ENCODE data around the gene RELN. TPM values are rescaled to one million over a fixed set of nuclear protein-coding genes. Genes with fewer than 3 reads are reported as not detected.

RELN gene
- total RNA-seq, 1 donor from 2014 or later = 5.7 TPM

- peaks cover 9% of the 10 kb centered on the region for H3K9me3 Mint-ChIP-seq (ENCODE audit: unreplicated experiment)
- no peak overlapping the region for H3K4me3 Mint-ChIP-seq (ENCODE audit: unreplicated experiment)
- H3K27me3 Mint-ChIP-seq (ENCODE audit: unreplicated experiment) = peaks cover 5% of the 10 kb centered on the region
Measured at GRCh38 chr7:103447073-103447960, 542.1 kb downstream of the RELN start.

GRCh38 chr7:103446049-103446520 lies 543.4 kb downstream of the RELN start, which contains the start of gene SLC26A5:
SLC26A5 (minus strand) TSS chr7:103446207; CDS start chr7:103421514, 24,693 bp downstream.
- Mint-ChIP-seq H3K36me3 (ENCODE audit: unreplicated experiment) (peaks cover under 1% of the 10 kb centered on the region), H3K4me3 (ENCODE audit: unreplicated experiment) (peak within 1 kb of the TSS; percentile 92), H3K27me3 (ENCODE audit: unreplicated experiment) (peaks cover 5% of the 10 kb centered on the region), H3K27ac (ENCODE audit: unreplicated experiment) (no peak within 1 kb of the TSS), H3K9me3 (ENCODE audit: unreplicated experiment) (peaks cover 2% of the 10 kb centered on the region), H3K4me1 (ENCODE audit: low read depth, unreplicated experiment) (no peaks in the 10 kb centered on the region)
- DNase-seq = no peak
- TF ChIP-seq CTCF (IDR thresholded peaks at IDR 0.05; ENCODE audit: partially characterized antibody, unreplicated experiment) = no peak

More at GRCh38 chr7:103447073-103447960, 542.1 kb downstream of the RELN start:
- peak; percentile 53 for TF ChIP-seq CTCF (IDR thresholded peaks at IDR 0.05; ENCODE audit: partially characterized antibody, unreplicated experiment)
- no peaks in the 10 kb centered on the region for H3K4me1 Mint-ChIP-seq (ENCODE audit: low read depth, unreplicated experiment)
- peak; percentile 65 for DNase-seq
- H3K36me3 Mint-ChIP-seq (ENCODE audit: unreplicated experiment) = peaks cover 10% of the 10 kb centered on the region
- no peak overlapping the region for H3K27ac Mint-ChIP-seq (ENCODE audit: unreplicated experiment)

- Mint-ChIP-seq H3K4me1 (ENCODE audit: low read depth, unreplicated experiment) (no peaks in the 10 kb centered on the region), H3K27ac (ENCODE audit: unreplicated experiment) (no peak overlapping the region), H3K27me3 (ENCODE audit: unreplicated experiment) (peaks cover 5% of the 10 kb centered on the region), H3K36me3 (ENCODE audit: unreplicated experiment) (no peaks in the 10 kb centered on the region), H3K9me3 (ENCODE audit: unreplicated experiment) (peaks cover 2% of the 10 kb centered on the region), H3K4me3 (ENCODE audit: unreplicated experiment) (peak overlapping the region; percentile 92)
- TF ChIP-seq CTCF (IDR thresholded peaks at IDR 0.05; ENCODE audit: partially characterized antibody, unreplicated experiment) = no peak
- peak; percentile 36 for DNase-seq
Measured at GRCh38 chr7:103445228-103446048, 544.0 kb downstream of the RELN start.

- H3K27me3 Mint-ChIP-seq (ENCODE audit: unreplicated experiment) = no peaks in the 10 kb centered on the region
- no peaks in the 10 kb centered on the region for H3K4me1 Mint-ChIP-seq (ENCODE audit: low read depth, unreplicated experiment)
- H3K36me3 Mint-ChIP-seq (ENCODE audit: unreplicated experiment) = no peaks in the 10 kb centered on the region
- no peak for DNase-seq
- H3K4me3 Mint-ChIP-seq (ENCODE audit: unreplicated experiment) = no peak overlapping the region
- no peak for TF ChIP-seq CTCF (IDR thresholded peaks at IDR 0.05; ENCODE audit: partially characterized antibody, unreplicated experiment)
- no peaks in the 10 kb centered on the region for H3K9me3 Mint-ChIP-seq (ENCODE audit: unreplicated experiment)
- H3K27ac Mint-ChIP-seq (ENCODE audit: unreplicated experiment) = no peak overlapping the region
Measured at GRCh38 chr7:103439661-103440060, 549.8 kb downstream of the RELN start.

Measured in glutamatergic neuron (in vitro differentiated cells).